GM18499 (cell line): ENCODE measurements around the gene CSNK2B.

ENCODE experiments used
- ATAC-seq: cut with Tn5 transposase; IDR thresholded peaks from one replicate; pipeline ENCODE4 v1.9.1; 2021; ENCODE audit warnings: moderate number of reproducible peaks; ENCODE audit not compliant: insufficient read depth, unreplicated experiment

The CSNK2B gene

GRCh38 chr6:31710523-31711219 lies 44.8 kb downstream of the CSNK2B start:
- ATAC-seq = no peak

GRCh38 chr6:31711233-31711632 lies 45.4 kb downstream of the CSNK2B start:
- no peak for ATAC-seq

GRCh38 chr6:31712296-31712695 lies 46.4 kb downstream of the CSNK2B start:
- ATAC-seq = no peak

GRCh38 chr6:31713465-31713864 lies 47.6 kb downstream of the CSNK2B start:
- no peak for ATAC-seq

- no peak for ATAC-seq
Measured at GRCh38 chr6:31713991-31714684, 48.3 kb downstream of the CSNK2B start.

- ATAC-seq = no peak
Measured at GRCh38 chr6:31715022-31715958, 49.4 kb downstream of the CSNK2B start, which contains the start of gene LY6G6D. LY6G6D (plus strand) TSS chr6:31715348; CDS start chr6:31715356, 8 bp downstream.

- ATAC-seq = no peak
Measured at GRCh38 chr6:31717499-31718222, 51.8 kb downstream of the CSNK2B start.

GRCh38 chr6:31718265-31718664 lies 52.4 kb downstream of the CSNK2B start:
- ATAC-seq = no peak

- no peak for ATAC-seq
Measured at GRCh38 chr6:31719001-31719400, 53.1 kb downstream of the CSNK2B start.
